IMR-90 (cell line): ENCODE results near the gene IFNG. TPM values are rescaled to one million over a fixed set of nuclear protein-coding genes. Genes with fewer than 3 reads are reported as not detected.

ENCODE experiments used
- ATAC-seq: fragments of 200-7000 bp; cut with Tn5 transposase; 2 replicates; pipeline ENCODE4 v1.9.1; 2020; ENCODE audit warnings: low read depth, mild to moderate bottlenecking, moderate library complexity
- BruUV-seq: library from RNA; stranded (reverse); fragments of 400-500 nt; replicated peaks from 2 replicates; lab custom pipeline; 2021; lab: Mats Ljungman, UMichigan
- CTCF ChIA-PET: fragments of 300-600 bp; formaldehyde crosslinking; extraction: SDS; loops from one replicate; lab custom pipeline; 2021; ENCODE audit warnings: antibody characterized with exemption; lab: Yijun Ruan, JAX
- POLR2A ChIA-PET: fragments of 300-600 bp; sonication (Branson Sonifier 250); formaldehyde crosslinking; loops from one replicate; lab custom pipeline; 2022; ENCODE audit warnings: antibody characterized with exemption; ENCODE audit not compliant: unreplicated experiment; lab: Charles Lee
- DNase-seq: peaks from one replicate; pipeline ENCODE4 v3.0.0; 2013
- H2AFZ ChIP-seq: replicated peaks from 2 replicates; pipeline ENCODE3; 2013; ENCODE audit warnings: low read length, mild to moderate bottlenecking; ENCODE audit not compliant: poor library complexity
- H2AK5ac ChIP-seq: 2 replicates; pipeline ENCODE4 v1.6.1; 2013; ENCODE audit warnings: low read depth, low read length, inconsistent platforms
- H2AK9ac ChIP-seq: replicated peaks from 2 replicates; pipeline ENCODE3; 2013; ENCODE audit warnings: mild to moderate bottlenecking, low read depth, low read length, moderate library complexity; ENCODE audit not compliant: poor library complexity
- H2BK120ac ChIP-seq: 2 replicates; pipeline ENCODE4 v1.6.1; 2013; ENCODE audit warnings: low read depth, low read length, inconsistent platforms
- H2BK15ac ChIP-seq: 3 replicates; pipeline ENCODE4 v1.6.1; 2013; ENCODE audit warnings: low read depth, low read length, inconsistent platforms
- H2BK20ac ChIP-seq: 2 replicates; pipeline ENCODE4 v1.6.1; 2013; ENCODE audit warnings: low read depth, mild to moderate bottlenecking, inconsistent platforms, low read length, moderate library complexity
- H2BK5ac ChIP-seq: 2 replicates; pipeline ENCODE4 v1.6.1; 2013; ENCODE audit warnings: mild to moderate bottlenecking, low read depth, low read length, inconsistent platforms; ENCODE audit not compliant: poor library complexity, severe bottlenecking
- H3K14ac ChIP-seq: replicated peaks from 2 replicates; pipeline ENCODE4 v1.6.1; 2013; ENCODE audit warnings: low read depth, low read length, inconsistent platforms
- H3K18ac ChIP-seq: 2 replicates; pipeline ENCODE4 v1.6.1; 2013; ENCODE audit warnings: low read depth, low read length, control low read depth
- H3K23ac ChIP-seq: 2 replicates; pipeline ENCODE4 v1.6.1; 2013; ENCODE audit warnings: low read depth, low read length, inconsistent platforms
- H3K27ac ChIP-seq: 2 replicates; pipeline ENCODE4 v1.5.1; 2013; ENCODE audit warnings: mild to moderate bottlenecking, control low read depth, low read length; ENCODE audit not compliant: insufficient read depth
- H3K27me3 ChIP-seq: 2 replicates; pipeline ENCODE4 v1.6.1; 2013; ENCODE audit warnings: low read length; ENCODE audit not compliant: control insufficient read depth, insufficient read depth
- H3K36me3 ChIP-seq: 2 replicates; pipeline ENCODE4 v1.6.1; 2013; ENCODE audit warnings: low read length, mixed read lengths; ENCODE audit not compliant: control insufficient read depth, insufficient read depth
- H3K4ac ChIP-seq: 2 replicates; pipeline ENCODE4 v1.6.1; 2013; ENCODE audit warnings: low read depth, low read length, inconsistent platforms
- H3K4me1 ChIP-seq: 2 replicates; pipeline ENCODE4 v1.6.1; 2013; ENCODE audit warnings: low read length, mixed read lengths; ENCODE audit not compliant: control insufficient read depth, insufficient read depth
- H3K4me2 ChIP-seq: 2 replicates; pipeline ENCODE4 v1.6.1; 2013; ENCODE audit warnings: low read depth, mild to moderate bottlenecking, control low read depth, low read length, moderate library complexity
- H3K4me3 ChIP-seq: 2 replicates; pipeline ENCODE4 v1.5.1; 2013; ENCODE audit warnings: low read depth, mild to moderate bottlenecking, control low read depth, low read length, moderate library complexity; ENCODE audit not compliant: insufficient read depth
- H3K56ac ChIP-seq: 2 replicates; pipeline ENCODE4 v1.6.1; 2013; ENCODE audit warnings: low read length, inconsistent platforms; ENCODE audit not compliant: insufficient read depth; ENCODE audit errors: extremely low read depth
- H3K79me1 ChIP-seq, 2 experiments: 2 replicates each; pipeline ENCODE4 v1.6.1; 2013; ENCODE audit warnings: low read length in 2 of 2, inconsistent platforms in 1 of 2, low read depth in 1 of 2
- H3K9ac ChIP-seq: 2 replicates; pipeline ENCODE4 v1.6.1; 2013; ENCODE audit warnings: low read depth, low read length, control low read depth
- H3K9me1 ChIP-seq: 2 replicates; pipeline ENCODE4 v1.6.1; 2013; ENCODE audit warnings: low read length, inconsistent platforms; ENCODE audit not compliant: insufficient read depth
- H3K9me3 ChIP-seq: 2 replicates; pipeline ENCODE4 v1.6.1; 2013; ENCODE audit warnings: low read length; ENCODE audit not compliant: control insufficient read depth, insufficient read depth
- H4K20me1 ChIP-seq: 2 replicates; pipeline ENCODE4 v1.6.1; 2013; ENCODE audit warnings: low read length, inconsistent platforms; ENCODE audit not compliant: insufficient read depth
- H4K5ac ChIP-seq: 2 replicates; pipeline ENCODE4 v1.6.1; 2013; ENCODE audit warnings: mild to moderate bottlenecking, low read depth, low read length, control low read depth
- H4K8ac ChIP-seq, 2 experiments: 2 replicates each; pipeline ENCODE4 v1.6.1; 2013; ENCODE audit warnings: low read depth in 2 of 2, low read length in 2 of 2, control low read depth in 1 of 2, inconsistent platforms in 1 of 2
- H4K91ac ChIP-seq: 2 replicates; pipeline ENCODE4 v1.6.1; 2013; ENCODE audit warnings: low read depth, low read length, inconsistent platforms; ENCODE audit not compliant: insufficient read depth
- NFE2L2 ChIP-seq: fragments of 150-350 bp; IDR thresholded peaks from 2 replicates; pipeline ENCODE4 v1.6.1; 2016; ENCODE audit warnings: low read depth, mild to moderate bottlenecking, low read length
- WGBS, 2 experiments: methylation state at CpG; one replicate each; pipeline versions ENCODE4 v1.1.5 to v1.1.7; 2013; ENCODE audit warnings: missing lambda C conversion rate in 2 of 2; ENCODE audit not compliant: insufficient read length in 1 of 2; ENCODE audit errors: extremely low coverage in 2 of 2; 5-methylcytosine and 5-hydroxymethylcytosine counted together
- dilution Hi-C: fragments of 300-500 bp; cut with HindIII; formaldehyde crosslinking; loops from one replicate; pipeline ENCODE4 v1.14.3; 2018; ENCODE audit warnings: low sequenced_read_pairs; ENCODE audit not compliant: unreplicated experiment
- in situ Hi-C: fragments of 300-500 bp; cut with MboI; formaldehyde crosslinking; loops from 3 replicates; pipeline ENCODE4 v1.14.3; 2019; ENCODE audit warnings: low sequenced_read_pairs, inconsistent platforms, mixed read lengths
- intact Hi-C: fragments of 100-400 bp; cut with micrococcal nuclease; formaldehyde crosslinking; loops from 2 replicates; pipeline ENCODE4 v1.10.0; 2022
- polyA plus RNA-seq, 3 experiments: library from polyadenylated mRNA; depleted of rRNA; stranded (reverse); fragments of >200 nt; gene quantifications; 2 replicates each; pipeline ENCODE4 v1.2.3, GENCODE V29; 2012; ENCODE audit warnings: low replicate concordance in 1 of 3
- total RNA-seq: library from RNA; depleted of rRNA; stranded (reverse); fragments of >200 nt; gene quantifications from 2 replicates; pipeline ENCODE4 v1.2.3, GENCODE V29; 2012

Gene IFNG
- total and polyA plus RNA-seq, 2 of the 4 experiments (the other 2 are of a cell fraction), result not detected

DNA sequence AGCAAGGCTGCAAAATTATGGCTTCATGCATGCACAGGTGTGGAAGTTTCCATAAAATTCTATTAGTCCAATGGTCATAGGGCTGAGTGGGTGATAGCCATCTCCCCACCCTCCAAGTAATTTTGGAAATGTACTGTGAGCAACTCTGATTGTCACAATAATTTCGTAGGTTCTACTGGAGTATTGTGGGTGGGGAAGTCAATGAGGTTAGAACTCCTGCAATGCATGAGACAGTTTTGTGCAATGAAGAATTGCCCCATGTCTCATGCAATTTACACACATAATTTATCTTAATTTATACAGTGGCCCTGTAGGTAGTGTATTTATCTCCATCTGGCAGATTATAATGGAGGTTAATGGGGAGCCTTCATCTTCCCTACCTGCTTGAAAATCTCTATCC, 20.5 kb downstream of the IFNG start:
- Histone ChIP-seq H2BK15ac (no peak overlapping the region), H3K36me3 (no peaks in the 10 kb centered on the region), H3K4me3 (no peak overlapping the region), H3K9me1 (no peaks in the 10 kb centered on the region), H3K23ac (no peak overlapping the region), H3K4me2 (no peak overlapping the region), H3K27me3 (no peaks in the 10 kb centered on the region; the same call in 1 of the 2 replicates), H3K27ac (no peak overlapping the region), H3K4ac (no peak overlapping the region), H3K4me1 (no peaks in the 10 kb centered on the region), H3K9me3 (no peaks in the 10 kb centered on the region), H4K5ac (no peak overlapping the region), H3K18ac (no peak overlapping the region), H2AK9ac (no peak overlapping the region), H3K79me1 (no peaks in the 10 kb centered on the region), H4K20me1 (no peaks in the 10 kb centered on the region), H4K8ac (no peak overlapping the region), H2BK5ac (no peak overlapping the region), H2BK120ac (no peak overlapping the region), H3K9ac (no peak overlapping the region), H2BK20ac (no peak overlapping the region), H2AFZ (no peak overlapping the region), H3K14ac (no peak overlapping the region), H2AK5ac (no peak overlapping the region), H3K56ac (no peak overlapping the region), H4K91ac (no peak overlapping the region)
- BruUV-seq, result no TSS peak
- dilution Hi-C loops, result no loop called here
- CTCF ChIA-PET, result no interaction called here
- WGBS, 2 experiments, result no CpG with 5 or more reads among the region's 1 CpG
- intact Hi-C loops, result loop anchor here (5.0 kb wide), 1 partner anchor 1702 kb away; no protein-coding TSS in a partner anchor
- no peak for TF ChIP-seq NFE2L2
- in situ Hi-C loops, result no loop called here
- DNase-seq (no peak), ATAC-seq (no peak)
- POLR2A ChIA-PET, result no interaction called here
